GM03348 (cell line): ENCODE data around the gene IGFBP1.

ENCODE experiments used
- DNase-seq: peaks from one replicate; pipeline ENCODE4 v3.0.0; 2012; ENCODE audit warnings: low spot score

Gene IGFBP1

DNA sequence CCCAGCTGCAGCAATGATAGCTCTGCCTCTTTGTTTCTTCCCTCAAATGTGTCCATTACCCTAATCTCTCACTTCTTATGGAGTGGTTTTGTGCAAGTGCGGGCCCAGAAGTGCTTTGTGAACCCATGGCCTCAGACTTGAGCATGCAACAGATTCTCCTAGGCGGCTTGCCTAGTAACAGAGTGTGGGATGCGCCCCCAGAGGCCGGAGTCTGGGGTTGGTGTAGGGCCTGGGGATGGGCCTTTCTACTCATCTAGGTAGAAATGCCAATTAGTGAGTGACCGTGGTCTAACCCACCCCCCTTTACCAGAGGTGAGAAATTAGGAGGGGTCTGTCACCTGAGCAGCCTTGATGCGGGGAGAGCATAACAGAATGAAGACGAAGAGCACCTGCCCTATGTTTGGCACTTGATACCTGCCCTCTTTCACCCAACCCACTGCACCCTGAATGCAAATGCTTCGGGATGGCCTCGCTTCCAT lies 7.0 kb upstream of the IGFBP1 start:
- no peak for DNase-seq

DNA sequence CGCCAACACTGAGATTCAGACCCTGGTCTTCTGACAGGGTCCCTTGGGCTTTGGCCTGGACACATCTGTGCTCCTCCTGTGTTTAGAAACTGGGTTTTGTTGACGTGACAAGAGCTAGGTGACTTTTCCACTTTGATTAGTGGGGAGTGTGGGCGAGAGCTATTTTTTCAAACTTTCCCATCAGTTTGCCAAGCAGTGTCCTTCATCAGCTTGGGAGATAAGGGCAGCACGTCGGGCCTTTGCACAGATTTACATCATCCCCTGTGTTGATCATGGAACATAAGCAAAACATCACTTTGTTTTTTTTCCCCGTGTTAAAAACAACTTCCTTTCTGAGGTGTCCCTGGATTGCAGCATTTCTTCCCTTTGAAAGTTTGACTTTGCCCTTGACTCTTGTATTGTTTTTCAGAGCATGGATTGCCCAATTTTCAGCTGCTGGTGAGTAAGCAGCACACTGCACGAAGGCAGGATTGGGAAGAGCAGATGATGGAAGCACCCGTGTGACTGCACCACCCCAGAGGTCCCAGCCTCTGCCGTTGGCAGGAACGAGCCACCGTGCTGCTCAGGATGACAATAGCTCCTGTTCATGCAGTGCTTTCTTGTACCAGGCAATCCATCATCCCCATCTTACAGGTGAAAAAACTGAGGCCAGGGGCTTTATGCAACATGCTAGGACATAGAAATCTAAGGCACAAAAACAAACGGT lies 6.4 kb upstream of the IGFBP1 start:
- peak; percentile 83 for DNase-seq

DNA sequence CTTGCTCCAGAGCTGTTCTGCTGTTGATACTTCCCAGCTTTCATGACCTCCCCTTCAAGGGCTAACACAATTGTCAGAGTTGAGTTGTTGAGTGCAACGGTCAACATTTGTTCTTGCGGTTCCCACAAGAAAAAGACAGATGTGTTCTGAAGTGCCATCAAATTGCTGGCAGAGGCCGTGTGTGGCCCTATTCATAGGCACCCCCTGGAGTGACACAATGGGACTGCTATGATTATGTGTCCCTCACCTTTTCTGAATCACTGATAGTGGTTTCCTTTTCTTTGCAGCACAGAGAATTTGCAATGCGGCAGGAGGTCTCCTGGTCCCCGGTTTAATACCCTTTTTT lies 5.8 kb upstream of the IGFBP1 start:
- DNase-seq: no peak

DNA sequence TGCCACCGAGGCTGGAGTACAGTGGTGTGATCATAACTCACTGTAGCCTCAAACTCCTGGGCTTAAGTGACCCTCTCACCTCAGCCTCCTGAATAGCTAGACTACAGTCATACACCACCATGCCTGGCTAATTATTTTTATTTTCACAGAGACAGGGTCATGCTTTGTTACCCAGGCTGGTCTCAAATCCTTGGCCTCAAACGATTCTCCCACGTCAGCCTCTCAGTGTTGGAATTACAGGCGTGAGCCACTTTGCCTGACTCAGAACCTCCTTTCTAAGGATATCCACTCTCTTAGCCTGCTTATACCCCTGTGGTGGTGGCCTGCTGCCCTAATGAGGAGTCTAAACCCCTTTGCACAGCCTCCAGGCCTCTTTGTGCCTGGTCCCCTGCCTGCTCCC lies 4.2 kb upstream of the IGFBP1 start:
- no peak for DNase-seq

DNA sequence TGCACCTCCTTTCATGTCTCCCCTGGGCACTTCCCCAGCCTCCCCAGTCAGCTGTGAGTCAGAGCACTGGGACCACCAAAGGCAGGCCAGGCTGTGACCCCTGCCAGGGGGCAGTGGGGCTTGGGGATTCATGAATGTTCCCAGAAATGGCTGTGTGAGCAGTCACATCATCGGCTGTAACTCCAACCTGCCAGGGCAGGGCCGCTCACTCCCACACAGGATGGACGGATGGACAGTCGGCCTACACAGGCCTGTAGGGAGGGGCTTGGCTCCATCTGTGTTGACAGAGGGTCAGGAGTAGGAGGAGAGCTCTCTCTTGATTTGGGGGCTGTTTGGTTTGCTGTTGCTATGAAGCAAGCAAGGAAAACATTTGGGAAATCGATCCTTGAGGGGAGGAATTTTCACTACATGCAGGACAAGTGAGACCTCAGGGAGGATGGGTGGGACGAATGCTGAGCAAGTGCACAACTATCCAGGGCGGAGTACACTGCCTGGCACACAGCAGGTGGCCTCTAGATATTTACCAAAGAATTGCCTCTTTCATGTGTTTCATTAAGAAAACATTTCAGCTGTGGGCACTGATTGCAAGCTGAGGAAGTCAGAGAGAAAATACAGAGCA lies 2.9 kb upstream of the IGFBP1 start:
- DNase-seq: no peak

DNA sequence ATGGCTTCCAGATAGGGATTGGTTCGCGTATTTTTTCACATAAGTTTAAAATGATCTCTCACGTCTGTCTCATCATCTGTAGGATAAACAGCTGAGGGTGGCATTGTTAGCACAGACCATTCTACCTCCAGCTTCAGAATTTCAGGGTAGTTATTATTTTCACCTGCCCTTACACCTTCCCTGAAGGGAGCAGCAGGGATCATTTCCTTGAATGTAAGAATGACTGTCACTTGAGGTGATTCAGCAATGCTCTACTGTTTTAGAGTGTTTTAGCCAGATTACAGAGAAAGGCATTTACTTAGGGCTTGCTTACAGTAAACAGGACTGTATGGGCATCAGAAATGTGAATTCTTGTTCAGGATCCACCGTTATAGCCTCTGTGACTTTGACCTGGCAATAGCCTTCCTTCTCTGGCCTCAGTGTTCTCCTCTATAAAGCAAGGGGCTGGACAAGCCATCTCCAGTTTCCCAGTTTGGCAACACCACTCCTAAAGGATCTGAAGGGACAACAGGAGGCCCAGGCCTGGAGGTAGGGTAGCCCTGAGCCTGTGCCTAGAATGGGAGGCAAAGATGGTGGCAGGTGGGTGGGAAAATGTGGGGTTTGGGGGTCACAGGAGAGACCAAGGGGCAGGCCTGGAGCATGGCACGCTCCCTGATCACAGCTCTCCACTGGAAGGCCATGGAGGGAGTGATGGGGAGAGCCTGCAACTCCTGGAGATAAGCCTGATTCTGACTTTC lies 1.2 kb upstream of the IGFBP1 start:
- no peak for DNase-seq

DNA sequence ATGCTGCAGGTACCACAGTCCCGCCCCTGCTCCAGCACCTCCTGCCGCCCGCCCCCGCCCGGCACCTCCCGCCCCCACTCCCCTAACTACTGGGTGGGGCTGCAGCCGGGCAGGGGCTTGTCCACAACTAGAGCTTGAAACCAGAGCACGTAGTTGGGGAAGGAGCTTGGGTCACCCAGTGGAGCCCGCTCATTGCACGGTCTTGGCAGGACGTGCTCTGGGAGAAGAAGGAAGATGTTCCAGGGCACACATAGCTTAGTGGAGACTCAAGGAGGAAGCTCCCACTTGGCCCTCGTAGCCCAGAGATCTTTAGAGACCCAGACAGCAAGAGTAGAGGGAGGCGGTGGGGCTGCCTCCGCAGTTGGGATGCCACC lies 692 bp downstream of the IGFBP1 start:
- no peak for DNase-seq

DNA sequence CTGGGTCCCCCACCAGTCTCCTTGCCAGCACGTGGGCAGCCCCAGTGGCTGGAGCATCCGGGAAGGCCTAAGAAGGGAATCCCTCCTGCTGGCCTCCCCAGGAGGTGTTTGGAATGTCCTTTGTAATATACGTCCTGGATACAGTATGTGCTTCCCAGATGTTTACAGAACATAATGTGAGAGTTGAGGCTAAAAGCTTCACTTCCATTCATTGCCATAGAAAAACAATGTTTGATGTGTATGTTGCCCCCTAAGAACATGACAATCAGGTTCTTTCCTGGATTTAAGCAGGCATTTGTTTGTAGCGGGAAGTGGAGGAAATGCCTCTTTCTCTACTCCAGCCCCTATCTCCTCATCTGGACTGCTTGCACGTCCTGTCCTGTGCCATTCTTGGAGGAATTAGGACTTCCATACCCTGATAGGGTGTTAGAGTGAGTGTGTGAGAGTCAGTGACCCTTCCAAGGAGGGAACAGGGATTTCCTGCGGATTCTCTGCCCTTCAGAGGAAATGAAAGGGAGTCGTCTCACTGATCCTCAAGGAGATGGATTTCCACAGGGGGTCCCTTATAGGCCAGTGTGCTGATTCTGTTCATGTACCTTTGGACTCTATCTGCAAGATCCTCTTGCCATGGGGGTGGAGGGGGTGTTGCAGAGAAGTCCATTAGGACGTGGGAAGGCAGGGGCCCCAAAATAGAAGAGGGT lies 1.2 kb downstream of the IGFBP1 start:
- DNase-seq: no peak

DNA sequence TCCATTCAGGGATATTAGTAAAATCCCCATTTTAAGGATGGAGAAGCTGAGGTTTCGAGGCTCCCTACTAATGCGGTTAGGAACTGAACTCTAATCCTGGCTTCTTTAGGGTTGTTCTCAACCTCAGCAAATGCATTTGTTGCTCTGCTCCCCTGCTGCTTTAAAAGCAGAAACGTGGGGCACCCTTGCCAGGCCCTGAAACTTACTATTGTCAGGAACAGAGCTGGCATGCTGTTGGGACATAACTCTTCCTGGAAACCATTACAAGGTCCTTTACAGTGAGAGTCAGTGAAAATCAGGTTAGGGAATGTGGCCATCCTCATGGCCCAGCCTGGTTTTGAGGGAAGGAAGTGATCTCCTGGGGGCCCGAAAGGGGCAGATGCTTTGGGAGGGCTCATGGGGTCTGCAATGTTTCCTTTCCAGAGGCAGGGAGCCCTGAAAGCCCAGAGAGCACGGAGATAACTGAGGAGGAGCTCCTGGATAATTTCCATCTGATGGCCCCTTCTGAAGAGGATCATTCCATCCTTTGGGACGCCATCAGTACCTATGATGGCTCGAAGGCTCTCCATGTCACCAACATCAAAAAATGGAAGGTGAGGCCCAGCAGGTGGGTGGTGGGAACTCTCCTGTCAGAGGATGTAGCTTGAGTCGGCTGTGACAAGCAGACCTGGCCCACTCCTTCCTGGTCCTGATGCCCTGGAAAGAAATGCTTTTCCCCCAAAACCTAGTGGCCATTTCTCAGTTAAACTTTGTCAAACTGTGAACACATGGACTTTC lies 2.0 kb downstream of the IGFBP1 start:
- no peak for DNase-seq

DNA sequence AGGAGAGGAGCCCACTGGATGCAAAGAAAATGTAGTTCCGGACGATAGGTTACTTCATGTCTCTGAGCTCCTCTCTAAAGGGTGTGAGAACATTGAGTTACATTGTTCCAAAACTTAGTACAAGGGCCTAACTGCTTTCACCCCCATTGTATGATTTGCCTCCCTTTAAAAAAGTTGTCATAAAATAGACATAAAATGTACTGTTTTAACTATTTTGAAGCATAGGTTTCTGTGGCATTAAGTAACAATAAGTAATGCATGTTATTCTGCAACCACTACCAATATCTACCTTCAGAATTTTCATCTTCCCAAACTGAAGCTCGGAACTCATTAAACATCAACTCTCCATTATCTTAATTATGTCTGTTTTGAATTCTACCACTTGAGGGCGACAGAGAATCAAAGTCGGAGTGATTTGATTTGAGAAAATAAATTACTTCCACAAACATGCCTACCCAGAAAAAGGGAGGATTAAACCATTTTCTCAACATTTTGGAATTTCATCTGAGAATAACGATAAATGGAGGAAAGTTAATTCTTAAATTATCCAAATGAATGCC lies 2.7 kb downstream of the IGFBP1 start:
- peak; percentile 74 for DNase-seq

DNA sequence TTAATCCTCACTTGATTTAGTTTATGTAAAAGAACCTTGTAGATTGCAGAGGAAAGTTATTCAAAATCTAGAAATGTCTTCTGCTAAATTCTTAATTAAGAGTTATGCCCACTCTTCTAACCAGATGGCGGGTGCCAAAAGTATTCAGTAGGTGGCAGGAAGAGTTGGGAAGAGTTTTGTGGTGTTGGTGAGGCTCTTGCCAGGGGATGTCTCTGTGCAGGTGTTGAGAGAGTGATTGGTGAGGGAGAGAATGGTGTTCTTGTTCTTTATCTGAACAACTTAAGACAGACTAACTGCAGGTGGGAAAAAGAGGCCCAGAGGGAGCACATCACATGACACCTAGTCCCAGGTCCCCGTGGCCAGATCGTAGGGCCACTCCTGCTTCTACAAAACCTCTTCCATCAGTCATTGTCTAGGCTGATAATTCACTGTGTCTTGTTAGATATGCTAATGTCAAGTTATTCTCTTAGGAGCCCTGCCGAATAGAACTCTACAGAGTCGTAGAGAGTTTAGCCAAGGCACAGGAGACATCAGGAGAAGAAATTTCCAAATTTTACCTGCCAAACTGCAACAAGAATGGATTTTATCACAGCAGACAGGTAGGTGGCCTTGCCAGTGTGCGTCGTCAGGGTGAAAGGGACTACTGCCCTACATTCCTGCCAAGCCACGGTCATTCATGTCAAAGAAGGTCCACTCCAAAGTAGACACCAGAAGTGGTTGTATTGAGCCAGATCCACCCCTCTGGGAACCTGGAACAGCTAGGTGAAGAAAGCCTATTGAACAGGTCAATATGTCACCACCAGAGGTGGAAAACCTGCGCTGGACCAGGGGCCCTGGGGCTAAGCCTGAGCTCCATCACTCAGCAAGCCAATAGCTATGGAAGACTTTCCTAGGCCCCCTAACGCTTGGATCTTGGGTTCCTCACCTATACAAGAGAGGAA lies 3.4 kb downstream of the IGFBP1 start:
- no peak for DNase-seq

DNA sequence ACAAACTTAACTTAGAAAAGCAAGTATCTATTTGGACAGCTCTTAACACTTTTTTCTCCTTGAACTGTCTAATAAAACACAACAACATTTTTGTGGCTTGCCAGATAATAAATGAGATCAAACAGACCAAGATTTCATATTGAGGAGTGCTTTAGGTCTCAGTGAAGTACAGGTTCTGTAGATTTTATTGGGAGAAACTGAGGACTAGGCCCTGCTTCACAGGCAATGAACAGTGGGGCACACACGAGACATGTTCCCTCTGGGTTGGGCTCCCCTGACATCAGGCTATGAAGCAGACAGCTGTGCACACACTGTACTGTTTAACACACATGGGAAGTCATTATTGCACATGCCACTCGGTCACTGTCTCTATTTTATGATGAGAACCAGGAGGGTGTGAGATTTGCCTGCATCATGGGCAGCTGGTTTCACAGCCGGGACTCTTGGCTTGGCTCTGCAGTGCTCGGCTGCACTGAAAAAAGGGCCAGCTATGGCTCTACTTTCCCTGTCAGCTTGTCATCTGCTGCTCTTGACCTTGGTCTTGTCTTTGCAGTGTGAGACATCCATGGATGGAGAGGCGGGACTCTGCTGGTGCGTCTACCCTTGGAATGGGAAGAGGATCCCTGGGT lies 4.2 kb downstream of the IGFBP1 start:
- no peak for DNase-seq

DNA sequence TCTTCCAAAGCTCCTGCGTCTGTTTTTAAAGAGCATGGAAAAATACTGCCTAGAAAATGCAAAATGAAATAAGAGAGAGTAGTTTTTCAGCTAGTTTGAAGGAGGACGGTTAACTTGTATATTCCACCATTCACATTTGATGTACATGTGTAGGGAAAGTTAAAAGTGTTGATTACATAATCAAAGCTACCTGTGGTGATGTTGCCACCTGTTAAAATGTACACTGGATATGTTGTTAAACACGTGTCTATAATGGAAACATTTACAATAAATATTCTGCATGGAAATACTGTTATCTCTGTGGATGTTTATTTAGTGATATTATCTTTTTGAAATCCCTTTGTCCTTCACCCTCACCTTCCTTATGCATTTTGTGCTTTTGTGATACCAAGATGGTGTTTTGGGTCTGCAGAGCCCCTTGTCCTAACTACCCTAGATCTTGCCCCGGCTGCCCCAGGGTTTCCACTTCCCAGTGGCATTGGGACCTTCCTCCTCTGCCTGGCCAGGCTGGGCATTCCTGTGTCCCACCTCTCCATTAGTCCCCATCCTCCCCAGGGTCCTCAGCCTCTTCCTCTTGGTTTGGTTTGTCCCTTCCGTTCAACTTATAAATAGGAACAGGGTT lies 5.2 kb downstream of the IGFBP1 start:
- no peak for DNase-seq

DNA sequence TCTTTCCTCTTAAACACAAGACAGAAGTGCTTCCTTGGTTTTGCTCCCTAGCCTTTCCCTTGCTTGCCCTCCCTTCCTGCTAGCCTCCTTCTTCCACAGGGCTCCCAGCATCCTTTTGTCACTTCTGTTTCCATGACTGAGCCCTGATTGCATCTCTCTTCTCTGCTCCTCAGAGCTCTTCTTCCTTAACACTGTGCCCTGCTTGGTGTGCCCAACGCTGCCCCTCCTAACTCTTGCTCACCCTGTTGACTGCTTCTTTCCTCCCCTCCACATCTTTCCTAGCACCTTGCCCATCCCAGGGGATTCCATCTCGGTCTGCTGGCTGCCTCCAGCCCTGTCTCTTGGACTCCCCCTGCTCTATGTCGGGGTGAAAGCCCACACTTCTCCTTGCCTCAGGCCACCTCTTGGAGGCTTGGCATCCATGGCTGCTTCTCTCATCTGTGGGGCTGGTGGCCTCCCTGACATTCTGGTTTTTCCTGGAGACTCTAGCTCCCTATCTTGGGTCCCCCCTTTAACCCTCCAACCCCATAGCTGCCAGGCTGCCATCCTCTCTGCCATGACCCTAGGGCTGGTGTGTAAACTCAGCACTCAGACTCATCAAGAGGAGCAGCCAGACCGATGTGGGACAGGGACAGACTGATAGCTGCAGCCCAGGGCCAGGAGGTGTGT lies 5.8 kb downstream of the IGFBP1 start:
- no peak for DNase-seq

DNA sequence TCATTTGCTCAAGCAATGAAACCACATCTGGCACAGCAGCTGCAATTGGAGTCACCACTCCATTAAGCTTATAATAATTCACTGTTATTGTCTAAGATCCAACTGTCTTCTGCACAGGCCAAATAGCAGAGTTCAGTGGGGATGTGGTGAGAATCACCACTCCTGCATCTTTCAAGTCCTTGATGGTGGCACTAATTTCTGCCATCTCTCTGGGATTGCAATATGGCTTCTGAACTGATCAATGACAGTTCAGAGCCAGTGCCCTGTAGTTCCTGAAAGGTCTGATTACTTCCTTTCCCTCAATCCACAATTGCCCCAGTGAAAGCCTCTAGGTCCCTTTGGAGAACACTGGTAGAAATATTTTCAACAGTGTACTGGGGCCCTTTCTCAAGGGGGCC lies 6.4 kb downstream of the IGFBP1 start:
- DNase-seq: no peak

DNA sequence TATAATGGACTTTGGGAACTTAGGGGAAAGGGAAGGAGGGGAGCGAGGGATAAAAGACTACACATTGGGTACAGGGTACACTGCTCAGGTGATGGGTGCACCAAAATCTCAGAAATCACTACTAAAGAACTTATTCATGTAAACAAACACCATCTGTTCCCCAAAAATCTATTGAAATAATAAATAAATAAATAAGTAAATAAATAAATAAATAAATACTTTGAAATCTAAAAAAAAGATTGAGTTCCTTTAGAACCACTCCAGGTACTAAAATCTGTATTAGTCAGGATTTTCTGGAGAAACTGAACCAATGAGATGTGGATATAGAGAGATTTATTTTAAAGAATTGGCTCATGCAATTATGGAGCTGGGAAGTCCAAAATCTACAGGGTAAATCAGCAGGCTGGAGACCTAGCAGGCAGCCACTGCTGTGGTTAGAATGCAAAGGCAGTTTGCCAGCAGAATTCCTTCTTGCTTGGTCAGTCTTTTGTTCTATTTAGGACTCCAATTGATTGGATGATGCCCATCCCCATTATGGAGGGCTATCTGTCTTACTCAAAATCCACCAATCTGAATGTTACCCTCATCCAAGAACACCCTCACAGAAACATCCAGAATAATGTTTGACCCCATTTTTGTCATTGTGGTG lies 8.9 kb downstream of the IGFBP1 start:
- DNase-seq: peak; percentile 61

DNA sequence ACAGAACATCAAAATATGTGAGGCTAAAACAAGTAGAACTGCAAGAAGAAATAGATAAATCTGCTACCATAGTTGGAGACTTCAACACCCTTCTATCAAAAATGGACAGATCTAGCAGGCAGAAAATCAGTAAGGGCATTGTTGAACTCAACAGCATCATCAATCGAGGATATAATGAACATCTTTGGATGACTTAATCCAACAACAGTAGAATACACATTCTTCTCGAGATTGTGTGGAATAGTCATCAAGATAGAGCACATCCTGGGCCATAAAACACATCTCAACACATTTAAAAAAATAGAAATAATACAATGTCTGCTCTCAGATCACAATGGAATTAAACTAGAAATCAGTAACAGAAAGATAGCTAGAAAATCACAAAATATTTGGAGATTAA lies 9.9 kb downstream of the IGFBP1 start:
- no peak for DNase-seq

DNA sequence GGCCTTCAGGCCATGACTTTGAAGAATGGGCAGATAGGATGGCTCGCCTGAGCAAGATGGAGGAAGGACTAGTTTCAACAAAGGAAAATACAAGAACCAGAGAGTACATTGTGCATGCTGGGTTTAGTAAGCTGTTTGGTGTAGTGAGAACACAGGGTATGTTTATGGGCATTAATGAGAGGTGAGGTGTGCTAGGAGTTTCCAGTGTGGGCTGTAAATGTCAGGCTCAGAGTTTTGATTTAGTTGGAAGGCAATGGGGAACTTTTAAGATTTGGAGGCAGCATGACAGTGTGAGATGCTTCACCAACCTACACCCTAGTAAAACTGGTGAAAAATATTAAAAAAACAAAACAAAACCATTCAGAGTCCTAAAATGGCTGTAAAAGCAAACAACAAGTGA lies 13.3 kb downstream of the IGFBP1 start:
- DNase-seq: no peak

DNA sequence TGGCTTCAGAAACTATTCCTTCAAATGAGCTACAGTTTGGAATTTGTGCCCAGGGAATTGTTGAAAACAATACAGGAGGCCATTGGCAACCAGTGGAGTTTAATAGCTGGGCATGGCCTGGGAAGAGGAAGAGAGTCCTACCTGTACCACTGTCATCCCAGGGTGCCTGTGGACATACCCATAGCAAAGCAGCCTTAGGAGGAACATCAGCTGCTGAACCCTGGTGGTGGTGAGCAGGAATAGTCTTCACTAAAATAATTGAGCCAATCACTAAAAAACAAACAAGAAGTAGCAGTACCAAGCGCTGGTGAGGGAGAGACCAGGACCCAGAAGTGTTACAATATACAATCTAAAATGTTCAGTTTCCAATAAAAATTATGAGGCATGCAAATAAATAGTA lies 14.5 kb downstream of the IGFBP1 start:
- DNase-seq: no peak
